Astrocyte of the cerebellum (primary cell): Measurements from ENCODE around the gene NUDT3.

ENCODE experiments used
- DNase-seq: peaks from one replicate; pipeline ENCODE4 v3.0.0-alpha.2; 2011; ENCODE audit warnings: low read depth
- H3K4me3 ChIP-seq: 2 replicates; pipeline ENCODE4 v1.5.1; 2011; ENCODE audit warnings: mild to moderate bottlenecking, low read depth, low read length, moderate library complexity
- in situ Hi-C: cut with HindIII; loops from 2 replicates; pipeline ENCODE4 v1.10.0; 2017; ENCODE audit warnings: low sequenced_read_pairs
- TF ChIP-seq, protein P1 (sequence below): IDR thresholded peaks from 2 replicates; pipeline ENCODE4 v1.5.1; 2012; ENCODE audit warnings: low read length, low read depth, moderate library complexity, mild to moderate bottlenecking; ENCODE audit errors: missing control alignments

NUDT3 gene

GRCh38 chr6:34339432-34339831, 53.0 kb downstream of the NUDT3 start:
- no peak for DNase-seq
- TF ChIP-seq, protein P1, sequence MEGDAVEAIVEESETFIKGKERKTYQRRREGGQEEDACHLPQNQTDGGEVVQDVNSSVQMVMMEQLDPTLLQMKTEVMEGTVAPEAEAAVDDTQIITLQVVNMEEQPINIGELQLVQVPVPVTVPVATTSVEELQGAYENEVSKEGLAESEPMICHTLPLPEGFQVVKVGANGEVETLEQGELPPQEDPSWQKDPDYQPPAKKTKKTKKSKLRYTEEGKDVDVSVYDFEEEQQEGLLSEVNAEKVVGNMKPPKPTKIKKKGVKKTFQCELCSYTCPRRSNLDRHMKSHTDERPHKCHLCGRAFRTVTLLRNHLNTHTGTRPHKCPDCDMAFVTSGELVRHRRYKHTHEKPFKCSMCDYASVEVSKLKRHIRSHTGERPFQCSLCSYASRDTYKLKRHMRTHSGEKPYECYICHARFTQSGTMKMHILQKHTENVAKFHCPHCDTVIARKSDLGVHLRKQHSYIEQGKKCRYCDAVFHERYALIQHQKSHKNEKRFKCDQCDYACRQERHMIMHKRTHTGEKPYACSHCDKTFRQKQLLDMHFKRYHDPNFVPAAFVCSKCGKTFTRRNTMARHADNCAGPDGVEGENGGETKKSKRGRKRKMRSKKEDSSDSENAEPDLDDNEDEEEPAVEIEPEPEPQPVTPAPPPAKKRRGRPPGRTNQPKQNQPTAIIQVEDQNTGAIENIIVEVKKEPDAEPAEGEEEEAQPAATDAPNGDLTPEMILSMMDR = no peak
- H3K4me3 ChIP-seq = no peak overlapping the region
- in situ Hi-C loops = no loop called here

DNA sequence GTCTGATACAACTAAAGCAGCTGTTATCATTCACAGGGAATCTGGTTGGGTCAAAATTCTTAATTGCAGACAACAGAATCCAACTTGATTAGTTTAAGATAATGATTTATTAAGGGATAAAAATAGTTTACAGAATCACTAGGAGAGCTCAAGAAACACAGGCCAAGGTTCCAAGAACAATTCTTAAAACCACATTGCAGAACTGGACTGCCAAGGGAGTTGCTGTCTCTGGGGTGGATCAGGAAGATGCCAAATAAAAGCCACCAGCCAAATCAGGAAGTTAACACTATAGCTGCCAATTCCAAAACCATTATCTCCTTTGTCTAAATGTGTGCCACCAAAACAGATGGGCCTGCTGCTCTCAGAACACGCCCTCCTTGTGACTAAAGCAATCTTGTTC, 53.7 kb downstream of the NUDT3 start:
- no peak for DNase-seq
- TF ChIP-seq, protein P1 = no peak
- no peak overlapping the region for H3K4me3 ChIP-seq
- in situ Hi-C loops = no loop called here

GRCh38 chr6:34338377-34338776, 54.1 kb downstream of the NUDT3 start:
- no peak for DNase-seq
- in situ Hi-C loops = no loop called here
- H3K4me3 ChIP-seq = no peak overlapping the region
- TF ChIP-seq, protein P1 = no peak

DNA sequence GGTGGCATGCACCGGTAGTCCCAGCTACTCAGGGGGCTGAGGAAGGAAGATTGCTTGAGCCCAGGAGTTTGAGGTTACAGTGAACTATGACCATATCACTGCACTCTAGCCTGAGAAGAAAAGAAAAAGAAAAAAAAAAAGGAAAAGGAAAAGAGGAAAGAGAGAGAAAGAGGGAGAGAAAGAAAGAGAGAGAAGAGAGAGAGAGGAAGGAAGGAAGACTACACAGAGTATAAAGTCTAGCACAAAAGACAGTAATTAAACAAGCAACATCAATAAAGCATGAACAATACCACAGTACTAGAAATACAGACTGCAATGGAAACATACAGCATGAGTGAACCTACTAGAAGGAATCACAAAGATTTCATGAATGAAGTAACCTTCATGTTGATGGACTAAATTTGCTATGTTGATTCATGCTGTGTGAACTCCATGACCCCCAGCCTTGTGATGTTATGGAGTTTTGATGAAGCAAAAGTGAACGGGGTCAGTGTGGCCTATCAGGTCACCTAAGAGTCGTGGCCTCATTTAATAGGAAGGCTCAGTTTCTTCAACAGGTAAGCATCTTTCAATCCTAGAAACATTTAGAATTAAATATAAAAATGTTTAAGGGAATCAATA, 57.6 kb downstream of the NUDT3 start:
- in situ Hi-C loops = no loop called here
- DNase-seq = no peak
- TF ChIP-seq, protein P1 = no peak

DNA sequence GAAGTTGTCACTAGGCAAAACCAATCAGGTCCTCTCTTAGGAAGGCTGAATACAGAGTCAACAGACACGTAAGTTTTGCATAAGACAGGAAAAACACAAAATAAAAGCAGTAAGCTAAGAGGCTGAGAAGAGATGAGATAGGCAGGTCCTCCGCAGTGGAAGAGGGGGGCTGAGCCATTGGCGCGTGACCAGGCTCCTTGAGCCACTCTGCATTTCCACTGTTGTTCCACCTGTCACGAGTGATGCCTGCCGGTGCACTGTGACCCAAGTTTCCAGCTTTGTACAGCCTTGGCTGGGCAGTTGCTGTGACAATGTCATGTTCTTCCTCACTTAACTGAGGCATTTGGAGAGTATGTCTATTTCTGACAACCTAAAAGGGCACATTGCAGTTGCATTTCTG, 58.6 kb downstream of the NUDT3 start:
- H3K4me3 ChIP-seq = no peak overlapping the region
- no peak for DNase-seq
- in situ Hi-C loops = no loop called here
- TF ChIP-seq, protein P1 = no peak

More for the DNA sequence above, 57.6 kb downstream of the NUDT3 start:
- no peak overlapping the region for H3K4me3 ChIP-seq

DNA sequence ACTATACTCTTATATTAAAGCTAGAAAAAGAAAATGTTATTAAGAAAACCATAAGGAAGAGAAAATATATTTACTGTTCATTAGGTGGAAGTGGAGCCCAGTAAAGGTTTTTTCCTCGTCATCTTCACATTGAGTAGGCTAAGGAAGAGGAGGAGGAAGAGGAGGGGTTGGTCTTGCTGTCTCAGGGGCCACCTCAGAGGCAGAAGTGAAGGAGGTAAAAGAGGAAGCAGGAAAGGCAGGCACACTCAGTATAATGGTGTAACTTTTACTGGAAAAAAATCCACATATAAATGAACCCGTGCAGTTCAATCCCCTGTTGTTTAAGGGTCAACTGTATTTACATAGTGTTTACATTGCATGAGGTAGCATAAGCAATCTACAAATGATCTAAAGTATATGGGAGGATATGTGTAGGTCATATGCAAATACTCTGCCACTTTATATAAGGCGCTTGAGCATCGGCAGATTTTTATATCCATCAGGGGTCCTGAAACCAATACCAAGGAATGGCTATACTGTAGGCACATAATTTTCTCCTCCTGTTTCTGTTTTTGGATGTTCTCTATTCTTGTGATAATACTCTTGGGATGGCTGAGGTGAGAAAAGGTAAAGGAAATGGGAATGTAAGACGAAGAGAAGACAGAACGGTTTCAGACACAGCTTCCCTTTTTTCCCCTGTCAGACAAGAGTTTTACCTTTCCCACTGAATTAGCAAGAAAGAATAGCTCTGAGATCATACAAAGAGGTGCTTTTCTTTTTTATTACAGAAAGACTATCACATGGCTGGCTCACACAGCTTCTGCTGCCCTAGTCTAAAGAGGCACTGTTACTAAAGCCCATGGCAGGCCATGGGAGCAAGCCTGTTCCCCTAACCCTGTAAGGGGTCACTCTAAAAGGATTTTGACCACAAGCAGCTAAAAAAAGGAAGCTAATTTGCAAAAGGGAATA, 59.9 kb downstream of the NUDT3 start:
- DNase-seq = no peak
- no peak overlapping the region for H3K4me3 ChIP-seq
- in situ Hi-C loops = no loop called here
- TF ChIP-seq, protein P1 = no peak
